IPS-20b (cell line): ENCODE data around the gene TIMP1.
"Not testable (repeated sequence)": the region's sequence is repeated elsewhere in the genome, so short reads cannot be mapped to it uniquely, and the experiment has no call there.

Source experiments
- H3K27ac ChIP-seq: one replicate; pipeline ENCODE4 v1.5.1; 2013; ENCODE audit warnings: low read length
- H3K27me3 ChIP-seq: 2 replicates; pipeline ENCODE4 v1.6.1; 2013; ENCODE audit warnings: mild to moderate bottlenecking, low read length, inconsistent platforms; ENCODE audit not compliant: insufficient read depth
- H3K36me3 ChIP-seq: 2 replicates; pipeline ENCODE4 v1.6.1; 2013; ENCODE audit warnings: low read depth, mild to moderate bottlenecking, inconsistent platforms, low read length, moderate library complexity; ENCODE audit not compliant: insufficient read depth
- H3K4me1 ChIP-seq: 2 replicates; pipeline ENCODE4 v1.6.1; 2013; ENCODE audit warnings: mild to moderate bottlenecking, control low read depth, inconsistent platforms, low read length, moderate library complexity; ENCODE audit not compliant: insufficient read depth
- H3K4me3 ChIP-seq: 2 replicates; pipeline ENCODE4 v1.5.1; 2013; ENCODE audit warnings: mild to moderate bottlenecking, low read length, inconsistent platforms
- H3K9ac ChIP-seq: 2 replicates; pipeline ENCODE4 v1.6.1; 2013; ENCODE audit warnings: low read depth, mild to moderate bottlenecking, inconsistent platforms, low read length, moderate library complexity
- H3K9me3 ChIP-seq: 2 replicates; pipeline ENCODE4 v1.6.1; 2013; ENCODE audit warnings: mild to moderate bottlenecking, low read depth, low read length, inconsistent platforms; ENCODE audit not compliant: insufficient read depth

TIMP1 gene

GRCh38 chrX:47587091-47587891, 5.1 kb downstream of the TIMP1 start:
- no peaks in the 10 kb centered on the region for H3K9me3 ChIP-seq

GRCh38 chrX:47587906-47588735, 5.9 kb downstream of the TIMP1 start:
- Histone ChIP-seq H3K27ac (no peak overlapping the region), H3K9ac (no peak overlapping the region), H3K27me3 (no peaks in the 10 kb centered on the region), H3K9me3 (no peaks in the 10 kb centered on the region), H3K36me3 (no peaks in the 10 kb centered on the region), H3K4me1 (no peaks in the 10 kb centered on the region; the same call in 1 of the 2 replicates), H3K4me3 (no peak overlapping the region)

More at GRCh38 chrX:47587091-47587891, 5.1 kb downstream of the TIMP1 start:
- Histone ChIP-seq H3K4me1 (no peaks in the 10 kb centered on the region; the same call in 1 of the 2 replicates), H3K27me3 (no peaks in the 10 kb centered on the region), H3K9ac (no peak overlapping the region), H3K36me3 (no peaks in the 10 kb centered on the region), H3K27ac (no peak overlapping the region), H3K4me3 (no peak overlapping the region)

GRCh38 chrX:47590984-47591383, 8.7 kb downstream of the TIMP1 start:
- no peak overlapping the region for H3K4me3 ChIP-seq
- H3K27me3 ChIP-seq = no peaks in the 10 kb centered on the region
- H3K36me3 ChIP-seq = no peaks in the 10 kb centered on the region
- no peak overlapping the region for H3K9ac ChIP-seq
- H3K27ac ChIP-seq = no peak overlapping the region
- H3K9me3 ChIP-seq = no peaks in the 10 kb centered on the region
- no peaks in the 10 kb centered on the region; the same call in 1 of the 2 replicates for H3K4me1 ChIP-seq

GRCh38 chrX:47593522-47593921, 11.3 kb downstream of the TIMP1 start:
- H3K27ac ChIP-seq = no peak overlapping the region
- no peaks in the 10 kb centered on the region for H3K4me1 ChIP-seq
- H3K9ac ChIP-seq = no peak overlapping the region
- H3K36me3 ChIP-seq = no peaks in the 10 kb centered on the region
- no peaks in the 10 kb centered on the region for H3K27me3 ChIP-seq
- H3K9me3 ChIP-seq = no peaks in the 10 kb centered on the region
- no peak overlapping the region for H3K4me3 ChIP-seq

DNA sequence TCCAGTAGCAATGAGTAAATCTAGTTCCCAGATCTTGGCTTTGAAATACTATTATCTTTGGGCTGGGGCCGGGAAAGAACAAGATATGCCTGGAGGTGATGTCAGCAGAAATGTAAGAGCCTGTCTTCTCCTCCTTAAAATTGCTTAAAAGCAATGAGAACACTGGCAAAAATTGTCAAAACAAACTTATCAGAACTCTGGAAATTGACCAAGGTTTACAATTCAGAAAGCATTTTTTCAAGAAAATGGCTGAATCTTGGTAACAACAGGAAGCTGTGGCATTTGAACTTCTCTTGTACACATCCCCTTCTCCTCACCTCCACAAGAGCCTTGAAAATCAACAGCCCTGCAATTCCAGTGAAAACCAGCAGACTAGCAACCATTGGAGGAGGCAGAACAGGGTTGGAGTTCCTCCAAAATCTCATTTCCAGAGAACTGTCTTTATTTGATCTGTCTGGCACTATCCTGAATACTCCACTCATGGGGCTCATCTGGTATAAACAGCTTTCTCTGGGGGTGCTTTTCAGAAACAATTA, 13.5 kb downstream of the TIMP1 start:
- H3K36me3 ChIP-seq = no peaks in the 10 kb centered on the region
- H3K9ac ChIP-seq = no peak overlapping the region
- H3K27ac ChIP-seq = no peak overlapping the region
- H3K9me3 ChIP-seq = no peaks in the 10 kb centered on the region
- no peaks in the 10 kb centered on the region for H3K4me1 ChIP-seq
- H3K27me3 ChIP-seq = no peaks in the 10 kb centered on the region
- no peak overlapping the region for H3K4me3 ChIP-seq

DNA sequence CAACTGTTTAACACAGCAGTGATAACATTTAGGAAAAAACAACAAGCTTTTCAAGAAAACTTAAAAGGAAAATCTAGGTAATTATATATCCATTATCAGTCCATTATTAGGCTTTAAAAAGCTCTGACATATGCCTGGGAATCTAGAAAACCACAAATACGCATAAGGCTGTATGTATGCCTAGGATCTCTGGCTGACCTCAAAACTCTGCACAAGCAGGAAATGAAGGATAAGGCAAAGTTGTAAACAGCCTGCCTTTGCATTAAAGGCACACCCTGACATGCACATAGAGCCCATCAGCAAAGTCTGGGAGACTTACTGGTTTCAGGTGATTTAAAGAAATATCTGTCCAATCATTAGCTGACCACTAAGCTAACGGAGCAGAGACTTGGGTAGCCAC, 14.0 kb downstream of the TIMP1 start:
- Histone ChIP-seq H3K9me3 (no peaks in the 10 kb centered on the region), H3K9ac (no peak overlapping the region), H3K27ac (no peak overlapping the region), H3K36me3 (no peaks in the 10 kb centered on the region), H3K27me3 (no peaks in the 10 kb centered on the region), H3K4me1 (no peaks in the 10 kb centered on the region), H3K4me3 (no peak overlapping the region)

GRCh38 chrX:47597222-47597621, 15.0 kb downstream of the TIMP1 start:
- no peaks in the 10 kb centered on the region for H3K36me3 ChIP-seq
- no peaks in the 10 kb centered on the region for H3K9me3 ChIP-seq
- H3K27ac ChIP-seq = no peak overlapping the region
- no peak overlapping the region for H3K4me3 ChIP-seq
- H3K4me1 ChIP-seq = no peaks in the 10 kb centered on the region
- H3K27me3 ChIP-seq = no peaks in the 10 kb centered on the region
- H3K9ac ChIP-seq = no peak overlapping the region

- H3K27me3 ChIP-seq, H3K9ac ChIP-seq, H3K36me3 ChIP-seq, H3K9me3 ChIP-seq, H3K27ac ChIP-seq, H3K4me3 ChIP-seq, H3K4me1 ChIP-seq: not testable (repeated sequence)
Observed at GRCh38 chrX:47603125-47603524, 20.9 kb downstream of the TIMP1 start.

DNA sequence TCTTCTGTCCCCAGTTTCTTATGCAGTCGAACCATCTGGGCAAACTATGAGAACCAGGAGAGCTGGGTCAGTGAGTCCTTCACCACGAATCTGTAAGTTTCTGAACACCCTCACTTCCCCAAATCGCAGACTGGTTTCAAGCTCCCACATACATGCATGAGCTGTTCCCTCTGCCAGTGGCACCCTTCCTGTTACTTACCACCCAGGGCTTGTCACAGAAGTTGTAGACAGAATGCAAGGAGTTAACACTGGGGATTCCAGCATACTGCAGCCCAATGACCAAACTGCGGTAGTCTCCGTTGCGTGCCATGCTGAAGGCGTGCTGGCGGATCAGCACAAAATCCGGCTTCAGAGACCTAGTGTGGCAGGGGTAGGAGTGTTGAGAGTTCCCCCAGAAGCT, 22.8 kb downstream of the TIMP1 start:
- Histone ChIP-seq H3K36me3 (no peaks in the 10 kb centered on the region), H3K27me3 (no peaks in the 10 kb centered on the region), H3K9me3 (no peaks in the 10 kb centered on the region), H3K4me3 (no peak overlapping the region), H3K9ac (no peak overlapping the region), H3K4me1 (peaks cover 3% of the 10 kb centered on the region; the same call in 1 of the 2 replicates), H3K27ac (no peak overlapping the region)

GRCh38 chrX:47607091-47607490, 24.9 kb downstream of the TIMP1 start:
- no peaks in the 10 kb centered on the region for H3K9me3 ChIP-seq
- no peak overlapping the region for H3K9ac ChIP-seq
- H3K4me3 ChIP-seq = no peak overlapping the region
- H3K36me3 ChIP-seq = no peaks in the 10 kb centered on the region
- no peaks in the 10 kb centered on the region for H3K27me3 ChIP-seq
- no peak overlapping the region for H3K27ac ChIP-seq
- H3K4me1 ChIP-seq = peaks cover 3% of the 10 kb centered on the region; the same call in 1 of the 2 replicates

DNA sequence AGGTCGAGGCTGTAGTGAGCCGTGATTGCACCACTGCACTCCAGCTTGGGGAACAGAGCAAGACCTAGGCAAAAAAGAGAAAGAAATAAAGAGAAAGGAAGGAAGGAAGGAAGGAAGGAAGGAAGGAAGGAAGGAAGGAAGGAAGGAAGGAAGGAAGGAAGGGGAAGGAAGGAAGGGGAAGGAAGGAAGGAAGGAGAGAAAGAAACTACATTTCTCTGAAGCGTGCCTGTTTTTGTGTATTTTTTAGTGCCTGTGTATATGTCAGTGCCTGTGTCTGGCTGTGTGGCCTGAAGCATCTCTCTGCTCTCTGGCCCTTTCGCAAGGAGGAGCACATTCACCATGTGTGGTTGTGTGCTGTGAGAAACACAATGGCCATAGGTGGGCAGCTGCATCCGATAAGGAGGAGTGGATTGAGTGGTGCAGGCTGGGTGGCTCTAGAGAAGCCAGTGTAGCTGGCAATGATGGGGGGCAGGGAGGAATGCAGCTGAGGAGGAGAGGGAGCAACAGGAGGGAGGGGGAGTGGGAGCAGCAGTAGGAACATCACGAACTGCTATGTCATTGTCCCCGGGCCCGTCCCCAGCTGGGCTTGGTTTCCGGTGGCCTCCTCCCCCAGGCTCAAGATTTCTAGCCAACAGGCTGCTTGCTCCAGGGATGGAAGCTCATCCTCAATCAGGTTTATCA, 26.0 kb downstream of the TIMP1 start:
- Histone ChIP-seq H3K27me3 (no peaks in the 10 kb centered on the region), H3K9ac (peak overlapping the region; percentile 64; the same call in 1 of the 2 replicates), H3K36me3 (no peaks in the 10 kb centered on the region), H3K27ac (peak overlapping the region; percentile 77), H3K4me3 (no peak overlapping the region), H3K9me3 (no peaks in the 10 kb centered on the region), H3K4me1 (peaks cover 3% of the 10 kb centered on the region; the same call in 1 of the 2 replicates)
